ENCODE data around the gene SERTM1. TPM values are rescaled to one million over a fixed set of nuclear protein-coding genes. Genes with fewer than 3 reads are reported as not detected.

The SERTM1 gene
- total RNA-seq, 1 experiment from 2014 or later, result 0.45 TPM

GRCh38 chr13:36683701-36684100 lies 9.9 kb downstream of the SERTM1 start:
- Histone ChIP-seq H3K4me3 (ENCODE audit: insufficient read depth, low read depth, low read length) (no peak overlapping the region), H3K27me3 (ENCODE audit: control insufficient read depth, insufficient read depth, low read length) (no peaks in the 10 kb centered on the region), H3K36me3 (replicated peaks; ENCODE audit: control insufficient read depth, insufficient read depth, low read length) (no peaks in the 10 kb centered on the region)
- DNase-seq, result no peak

DNA sequence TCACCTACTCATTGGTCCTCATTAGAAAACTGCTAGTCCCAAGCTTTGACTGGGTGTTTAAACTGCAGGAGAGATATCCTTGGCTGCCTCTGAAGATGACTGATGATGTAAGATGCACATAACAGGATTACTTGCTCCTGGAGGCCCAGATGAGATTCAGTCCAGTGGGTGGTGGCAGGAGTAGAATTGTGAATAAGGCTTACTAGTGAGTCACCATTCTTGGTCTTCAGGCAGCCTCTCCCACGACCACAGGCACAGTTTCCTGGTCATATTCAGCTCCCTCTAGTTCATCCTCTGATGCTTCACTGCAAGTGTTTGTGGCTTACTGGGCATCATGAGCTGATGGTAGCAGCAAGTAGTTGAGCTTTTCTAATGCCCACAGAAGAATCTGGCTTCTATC lies 12.1 kb downstream of the SERTM1 start:
- no peak for DNase-seq
- H3K4me3 ChIP-seq (ENCODE audit: insufficient read depth, low read depth, low read length), result no peak overlapping the region
- H3K27me3 ChIP-seq (ENCODE audit: control insufficient read depth, insufficient read depth, low read length), result no peaks in the 10 kb centered on the region
- no peaks in the 10 kb centered on the region for H3K36me3 ChIP-seq (replicated peaks; ENCODE audit: control insufficient read depth, insufficient read depth, low read length)

DNA sequence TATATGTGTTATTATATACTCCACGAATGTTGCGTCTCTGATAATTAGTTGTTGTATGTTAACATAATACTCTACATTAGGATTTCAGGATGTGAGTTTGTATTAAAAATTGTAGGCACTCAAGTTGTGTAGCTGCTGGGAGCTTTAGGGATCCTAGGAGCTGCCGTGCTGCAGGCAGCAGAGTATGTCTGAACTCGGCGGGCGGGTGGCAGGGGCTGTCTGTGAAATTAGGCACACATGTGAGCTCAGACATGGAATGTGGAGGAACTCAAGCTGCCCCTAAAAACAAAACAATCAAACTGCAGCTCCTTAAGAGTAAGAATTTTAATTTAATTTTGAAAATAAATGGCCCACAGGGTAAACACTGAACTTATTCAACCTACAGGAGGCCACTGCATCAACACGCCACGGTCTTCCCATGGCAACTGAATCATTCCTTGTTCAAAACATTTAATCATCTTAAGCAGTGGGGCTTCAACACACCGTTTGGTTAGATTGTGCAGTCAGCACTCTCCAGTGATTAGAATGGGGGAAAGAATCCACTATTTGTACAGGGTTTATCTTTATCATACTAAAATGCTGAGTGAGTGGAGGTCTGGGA lies 22.7 kb downstream of the SERTM1 start:
- no peaks in the 10 kb centered on the region for H3K27me3 ChIP-seq (ENCODE audit: control insufficient read depth, insufficient read depth, low read length)
- H3K36me3 ChIP-seq (replicated peaks; ENCODE audit: control insufficient read depth, insufficient read depth, low read length), result no peaks in the 10 kb centered on the region
- H3K4me3 ChIP-seq (ENCODE audit: insufficient read depth, low read depth, low read length), result no peak overlapping the region
- no peak for DNase-seq

DNA sequence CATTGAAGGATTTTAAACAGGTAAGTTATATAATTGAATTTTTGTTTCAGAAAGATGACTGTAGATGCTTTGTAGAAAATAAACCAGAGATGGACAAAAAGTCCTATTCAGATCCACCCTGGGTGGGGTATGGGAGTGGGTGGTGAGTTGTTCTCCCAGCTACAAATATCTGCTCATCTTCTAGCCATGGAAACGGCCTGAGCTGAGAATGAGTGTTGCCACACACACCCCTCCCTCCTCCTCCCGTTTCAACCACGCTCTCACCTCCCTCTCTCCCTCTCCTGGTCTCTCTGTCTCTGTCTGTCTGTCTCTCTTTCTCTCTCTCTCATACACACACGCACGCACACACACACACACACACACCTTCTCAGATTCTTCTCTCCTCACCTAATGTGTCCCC lies 26.4 kb downstream of the SERTM1 start:
- DNase-seq, result no peak
- H3K27me3 ChIP-seq (ENCODE audit: control insufficient read depth, insufficient read depth, low read length), result no peaks in the 10 kb centered on the region
- H3K36me3 ChIP-seq (replicated peaks; ENCODE audit: control insufficient read depth, insufficient read depth, low read length), result no peaks in the 10 kb centered on the region
- no peak overlapping the region for H3K4me3 ChIP-seq (ENCODE audit: insufficient read depth, low read depth, low read length)

- DNase-seq, result no peak
- H3K27me3 ChIP-seq (ENCODE audit: control insufficient read depth, insufficient read depth, low read length), result no peaks in the 10 kb centered on the region
- H3K4me3 ChIP-seq (ENCODE audit: insufficient read depth, low read depth, low read length), result no peak overlapping the region
- H3K36me3 ChIP-seq (replicated peaks; ENCODE audit: control insufficient read depth, insufficient read depth, low read length), result no peaks in the 10 kb centered on the region
These were observed 32.9 kb downstream of the SERTM1 start for GRCh38 chr13:36706755-36707154.

DNA sequence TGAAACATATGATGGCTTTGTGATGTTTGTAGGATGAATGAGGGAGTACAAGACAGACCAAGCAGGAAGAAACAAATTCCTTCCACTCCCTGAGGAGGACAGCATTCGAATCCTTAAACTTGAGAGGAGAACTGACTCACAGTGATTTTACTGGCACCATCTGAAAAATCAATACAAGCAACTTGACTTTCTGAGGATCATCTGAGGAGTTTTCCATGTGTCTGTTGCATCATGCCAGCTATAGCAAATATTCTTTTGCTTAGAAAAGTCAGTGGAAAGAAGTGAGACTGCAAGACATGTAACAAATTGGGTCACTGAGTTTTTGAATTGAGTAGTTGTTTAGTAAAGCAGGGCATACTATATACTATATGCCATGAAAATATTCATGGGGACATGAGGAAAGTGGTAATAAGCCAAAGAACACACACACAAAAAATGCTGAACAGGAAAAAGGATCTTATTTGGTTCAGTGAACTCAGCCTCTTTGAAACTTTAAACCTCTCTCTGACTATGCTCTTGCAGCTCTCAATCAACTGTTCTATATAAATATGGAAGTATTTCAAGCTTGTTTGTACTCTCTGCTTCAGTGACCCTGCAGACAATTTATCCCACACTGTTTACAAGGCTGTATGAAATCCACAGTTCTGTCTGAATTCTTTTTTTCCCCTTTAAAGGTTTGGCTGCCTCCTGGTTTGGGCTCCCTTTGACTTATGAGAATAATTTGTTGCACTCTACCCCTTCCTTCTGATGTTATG lies 35.5 kb downstream of the SERTM1 start:
- no peaks in the 10 kb centered on the region for H3K36me3 ChIP-seq (replicated peaks; ENCODE audit: control insufficient read depth, insufficient read depth, low read length)
- DNase-seq, result no peak
- H3K27me3 ChIP-seq (ENCODE audit: control insufficient read depth, insufficient read depth, low read length), result no peaks in the 10 kb centered on the region
- no peak overlapping the region for H3K4me3 ChIP-seq (ENCODE audit: insufficient read depth, low read depth, low read length)

GRCh38 chr13:36710396-36710795 lies 36.6 kb downstream of the SERTM1 start:
- H3K27me3 ChIP-seq (ENCODE audit: control insufficient read depth, insufficient read depth, low read length), result no peaks in the 10 kb centered on the region
- no peak for DNase-seq
- no peak overlapping the region for H3K4me3 ChIP-seq (ENCODE audit: insufficient read depth, low read depth, low read length)
- H3K36me3 ChIP-seq (replicated peaks; ENCODE audit: control insufficient read depth, insufficient read depth, low read length), result no peaks in the 10 kb centered on the region

DNA sequence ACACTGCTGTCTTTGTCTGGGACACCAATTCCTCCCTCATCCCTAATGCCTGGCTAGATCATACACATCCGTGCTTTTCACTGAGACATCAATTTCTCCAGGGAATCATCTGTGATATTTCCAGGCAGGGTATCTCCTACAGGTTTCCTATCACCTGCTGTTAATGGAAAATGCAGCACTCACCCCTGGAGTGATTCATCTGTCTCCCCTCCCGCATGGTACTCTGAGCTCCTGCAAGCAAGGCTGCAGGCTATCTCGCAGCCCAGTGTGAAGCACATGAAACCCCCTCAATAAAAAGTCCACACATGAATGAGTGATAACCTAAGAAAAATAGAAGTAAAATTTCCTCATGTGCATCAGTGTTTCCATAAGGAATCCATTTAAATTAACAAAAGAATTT lies 38.5 kb downstream of the SERTM1 start:
- no peak overlapping the region for H3K4me3 ChIP-seq (ENCODE audit: insufficient read depth, low read depth, low read length)
- no peaks in the 10 kb centered on the region for H3K27me3 ChIP-seq (ENCODE audit: control insufficient read depth, insufficient read depth, low read length)
- H3K36me3 ChIP-seq (replicated peaks; ENCODE audit: control insufficient read depth, insufficient read depth, low read length), result no peaks in the 10 kb centered on the region
- no peak for DNase-seq

GRCh38 chr13:36712770-36713169 lies 39.0 kb downstream of the SERTM1 start:
- Histone ChIP-seq H3K27me3 (ENCODE audit: control insufficient read depth, insufficient read depth, low read length) (no peaks in the 10 kb centered on the region), H3K36me3 (replicated peaks; ENCODE audit: control insufficient read depth, insufficient read depth, low read length) (no peaks in the 10 kb centered on the region), H3K4me3 (ENCODE audit: insufficient read depth, low read depth, low read length) (no peak overlapping the region)
- DNase-seq, result no peak

- Histone ChIP-seq H3K27me3 (ENCODE audit: control insufficient read depth, insufficient read depth, low read length) (no peaks in the 10 kb centered on the region), H3K36me3 (replicated peaks; ENCODE audit: control insufficient read depth, insufficient read depth, low read length) (no peaks in the 10 kb centered on the region), H3K4me3 (ENCODE audit: insufficient read depth, low read depth, low read length) (no peak overlapping the region)
- no peak for DNase-seq
These were observed 40.1 kb downstream of the SERTM1 start for GRCh38 chr13:36713887-36714286.

DNA sequence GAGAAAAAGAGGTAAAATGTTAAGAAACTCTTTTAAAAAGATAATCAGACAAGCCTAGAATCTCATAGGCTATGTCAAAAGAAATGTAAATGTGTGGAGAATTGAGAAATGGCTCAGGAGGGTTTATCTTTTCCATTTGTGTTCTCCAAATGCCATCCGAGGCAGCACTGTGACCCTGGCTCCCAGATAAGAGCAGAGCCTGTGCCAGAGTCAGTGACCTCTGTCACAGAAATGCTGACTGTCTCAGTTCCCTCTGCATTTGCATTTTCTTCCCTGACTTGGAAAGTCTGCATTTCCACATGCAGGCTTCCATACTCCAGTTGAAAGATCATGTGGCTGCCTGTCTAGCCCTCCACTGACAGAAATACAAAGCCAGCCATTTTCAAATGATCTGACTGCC lies 42.0 kb downstream of the SERTM1 start:
- Histone ChIP-seq H3K27me3 (ENCODE audit: control insufficient read depth, insufficient read depth, low read length) (no peaks in the 10 kb centered on the region), H3K36me3 (replicated peaks; ENCODE audit: control insufficient read depth, insufficient read depth, low read length) (no peaks in the 10 kb centered on the region), H3K4me3 (ENCODE audit: insufficient read depth, low read depth, low read length) (no peak overlapping the region)
- no peak for DNase-seq

DNA sequence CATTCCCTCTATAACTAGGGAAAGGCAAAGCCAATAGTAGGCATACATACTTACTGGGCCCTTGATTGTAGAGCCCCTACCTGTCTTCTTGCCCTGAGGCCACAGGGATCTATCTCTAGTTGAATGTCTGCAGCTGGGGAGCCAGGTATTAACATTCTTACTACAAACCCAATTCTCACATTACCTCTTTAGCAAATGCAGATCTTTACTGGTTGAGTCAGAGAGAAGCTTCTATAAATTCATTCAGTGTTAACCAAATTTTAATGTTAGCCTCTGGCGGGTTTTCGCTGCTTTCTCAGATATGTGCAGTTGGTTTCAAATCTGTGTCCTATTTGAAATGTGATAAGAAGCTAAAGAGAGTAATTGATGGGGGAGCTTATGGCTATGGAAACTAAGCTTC lies 43.2 kb downstream of the SERTM1 start:
- no peaks in the 10 kb centered on the region for H3K27me3 ChIP-seq (ENCODE audit: control insufficient read depth, insufficient read depth, low read length)

GRCh38 chr13:36717966-36718545 lies 44.2 kb downstream of the SERTM1 start:
- Histone ChIP-seq H3K36me3 (replicated peaks; ENCODE audit: control insufficient read depth, insufficient read depth, low read length) (no peaks in the 10 kb centered on the region), H3K27me3 (ENCODE audit: control insufficient read depth, insufficient read depth, low read length) (no peaks in the 10 kb centered on the region), H3K4me3 (ENCODE audit: insufficient read depth, low read depth, low read length) (no peak overlapping the region)
- DNase-seq, result no peak

More for the DNA sequence above, 43.2 kb downstream of the SERTM1 start:
- Histone ChIP-seq H3K4me3 (ENCODE audit: insufficient read depth, low read depth, low read length) (no peak overlapping the region), H3K36me3 (replicated peaks; ENCODE audit: control insufficient read depth, insufficient read depth, low read length) (no peaks in the 10 kb centered on the region)
- no peak for DNase-seq

GRCh38 chr13:36718686-36719085 lies 44.9 kb downstream of the SERTM1 start:
- no peaks in the 10 kb centered on the region for H3K36me3 ChIP-seq (replicated peaks; ENCODE audit: control insufficient read depth, insufficient read depth, low read length)
- no peak for DNase-seq
- H3K27me3 ChIP-seq (ENCODE audit: control insufficient read depth, insufficient read depth, low read length), result no peaks in the 10 kb centered on the region
- no peak overlapping the region for H3K4me3 ChIP-seq (ENCODE audit: insufficient read depth, low read depth, low read length)

- H3K36me3 ChIP-seq (replicated peaks; ENCODE audit: control insufficient read depth, insufficient read depth, low read length), result no peaks in the 10 kb centered on the region
- H3K27me3 ChIP-seq (ENCODE audit: control insufficient read depth, insufficient read depth, low read length), result no peaks in the 10 kb centered on the region
- peak; percentile 11 for DNase-seq
- H3K4me3 ChIP-seq (ENCODE audit: insufficient read depth, low read depth, low read length), result no peak overlapping the region
These were observed 50.3 kb downstream of the SERTM1 start for GRCh38 chr13:36724141-36724540.

All from H7 (cell line).